Natural killer cell (primary cell): ENCODE measurements around the gene SLC25A20. TPM values are rescaled to one million over a fixed set of nuclear protein-coding genes. Genes with fewer than 3 reads are reported as not detected.
A peak's percentile ranks its signal among the peaks of the same experiment; 100 is the strongest.

Experiments used
- ATAC-seq, 3 donors: fragments of 150-1000 bp in 2 of 3; fragments of 200-7000 bp in 1 of 3; cut with Tn5 transposase; 1 replicate in 1 of 3; 2 replicates in 2 of 3; pipeline ENCODE4 v1.10.0; 2021; ENCODE audit warnings: mild to moderate bottlenecking in 2 of 3, moderate library complexity in 2 of 3
- DNase-seq, 2 donors: peaks; one replicate each; pipeline versions ENCODE4 v3.0.0 to v3.0.0-alpha.2; 2013 to 2021; ENCODE audit warnings: mixed read lengths in 1 of 2
- H3K27ac ChIP-seq: one replicate; pipeline ENCODE4 v1.5.1; 2013; ENCODE audit warnings: mild to moderate bottlenecking, low read length
- H3K27me3 ChIP-seq: one replicate; pipeline ENCODE4 v1.6.1; 2013; ENCODE audit warnings: low read length; ENCODE audit not compliant: control insufficient read depth, insufficient read depth
- H3K36me3 ChIP-seq: one replicate; pipeline ENCODE4 v1.6.1; 2013; ENCODE audit warnings: low read length; ENCODE audit not compliant: control insufficient read depth, insufficient read depth
- H3K4me1 ChIP-seq: one replicate; pipeline ENCODE4 v1.6.1; 2013; ENCODE audit warnings: low read length; ENCODE audit not compliant: control insufficient read depth, insufficient read depth
- H3K4me3 ChIP-seq: one replicate; pipeline ENCODE4 v1.5.1; 2013; ENCODE audit warnings: low read length
- H3K9me3 ChIP-seq: one replicate; pipeline ENCODE4 v1.6.1; 2013; ENCODE audit warnings: low read length; ENCODE audit not compliant: control insufficient read depth, insufficient read depth
- H3K27ac Mint-ChIP-seq, 2 donors: one replicate each; pipeline ENCODE4 v1.8.0; 2022; ENCODE audit warnings: mild to moderate bottlenecking in 2 of 2, mixed read lengths in 2 of 2, moderate library complexity in 1 of 2
- H3K27me3 Mint-ChIP-seq, 2 donors: one replicate each; pipeline ENCODE4 v1.8.0; 2022; ENCODE audit warnings: low read depth in 2 of 2, mixed read lengths in 2 of 2
- H3K36me3 Mint-ChIP-seq: one replicate; pipeline ENCODE4 v1.8.0; 2022; ENCODE audit warnings: mixed read lengths
- H3K4me1 Mint-ChIP-seq, 2 donors: one replicate each; pipeline ENCODE4 v1.8.0; 2022; ENCODE audit warnings: mixed read lengths in 2 of 2
- H3K4me3 Mint-ChIP-seq: one replicate; pipeline ENCODE4 v1.8.0; 2022; ENCODE audit warnings: mild to moderate bottlenecking, moderate library complexity, mixed read lengths
- H3K9me3 Mint-ChIP-seq, 2 donors: one replicate each; pipeline ENCODE4 v1.8.0; 2022; ENCODE audit warnings: mixed read lengths in 2 of 2
- CTCF ChIP-seq: fragments of 200-600 bp; IDR thresholded peaks from one replicate; pipeline ENCODE4 v1.8.0; 2022; ENCODE audit warnings: antibody characterized with exemption
- WGBS: methylation state at CpG from one replicate; pipeline ENCODE4 v1.1.7; 2013; ENCODE audit warnings: missing lambda C conversion rate; ENCODE audit not compliant: insufficient coverage; 5-methylcytosine and 5-hydroxymethylcytosine counted together
- intact Hi-C: fragments of 100-400 bp; cut with micrococcal nuclease; formaldehyde crosslinking; loops from one replicate; pipeline ENCODE4 v1.14.2; 2022
- total RNA-seq, 4 donors: library from RNA; stranded (reverse); fragments of 120-200 nt in 1 of 4; gene quantifications; one replicate each; pipeline versions ENCODE4 v1.2.3 to v1.2.4, GENCODE V29; 2013 to 2022

Gene SLC25A20
- total RNA-seq, 3 donors from 2014 or later (not counting 1 experiment from before 2014, with no cell fraction given), result 29.5 to 64.0 (median 48.3) TPM

- Mint-ChIP-seq H3K4me1 (peaks cover 16 to 19% of the 10 kb centered on the region in 2 donors), H3K9me3 (no peaks in the 10 kb centered on the region), H3K36me3 (no peaks in the 10 kb centered on the region), H3K27ac (no peak overlapping the region), H3K4me3 (no peak overlapping the region), H3K27me3 (no peaks in the 10 kb centered on the region)
- no peaks in the 10 kb centered on the region for H3K27me3 ChIP-seq
- ATAC-seq (no peak), DNase-seq (no peak)
- intact Hi-C loops, result no loop called here
- H3K4me3 ChIP-seq, result no peak overlapping the region
- H3K36me3 ChIP-seq, result peaks cover 3% of the 10 kb centered on the region
- H3K4me1 ChIP-seq, result peaks cover 17% of the 10 kb centered on the region
- no peaks in the 10 kb centered on the region for H3K9me3 ChIP-seq
- WGBS, result 100% methylated on average over 3 of the region's 3 CpGs
- no peak overlapping the region for H3K27ac ChIP-seq
- TF ChIP-seq CTCF, result no peak
These were observed 47.3 kb downstream of the SLC25A20 start for GRCh38 chr3:48851407-48851806.

GRCh38 chr3:48848816-48849515, 49.7 kb downstream of the SLC25A20 start:
- Mint-ChIP-seq H3K27ac (peak overlapping the region; percentile 98), H3K27me3 (no peaks in the 10 kb centered on the region), H3K4me1 (peaks cover 27 to 31% of the 10 kb centered on the region in 2 donors), H3K36me3 (no peaks in the 10 kb centered on the region), H3K4me3 (no peak overlapping the region), H3K9me3 (no peaks in the 10 kb centered on the region)
- Histone ChIP-seq H3K27me3 (no peaks in the 10 kb centered on the region), H3K4me1 (peaks cover 27% of the 10 kb centered on the region), H3K36me3 (no peaks in the 10 kb centered on the region), H3K4me3 (no peak overlapping the region), H3K9me3 (no peaks in the 10 kb centered on the region), H3K27ac (peak overlapping the region; percentile 79)
- DNase-seq (no peak), ATAC-seq (no peak)
- WGBS, result 97% methylated on average over 7 of the region's 8 CpGs
- intact Hi-C loops, result loop anchor here (5.0 kb wide), 2 partner anchors 48 to 68 kb away; partner anchors contain the start of genes ARIH2 and SLC25A20
- no peak for TF ChIP-seq CTCF

GRCh38 chr3:48847504-48848423, 50.9 kb downstream of the SLC25A20 start, which contains the start of gene PRKAR2A:
Gene PRKAR2A, minus strand, starts transcription at chr3:48847874. Its CDS starts 278 bp downstream, at chr3:48847596.
- no peaks in the 10 kb centered on the region for H3K36me3 ChIP-seq
- WGBS, result 3% methylated on average over 81 of the region's 81 CpGs
- H3K4me1 ChIP-seq, result peaks cover 27% of the 10 kb centered on the region
- Mint-ChIP-seq H3K4me1 (peaks cover 23 to 29% of the 10 kb centered on the region in 2 donors), H3K27ac (peak within 1 kb of the TSS; percentile 98), H3K36me3 (no peaks in the 10 kb centered on the region), H3K4me3 (peak within 1 kb of the TSS; percentile 91), H3K9me3 (no peaks in the 10 kb centered on the region), H3K27me3 (no peaks in the 10 kb centered on the region)
- H3K27ac ChIP-seq, result peak within 1 kb of the TSS; percentile 79
- peak within 1 kb of the TSS; percentile 86 for H3K4me3 ChIP-seq
- no peak for TF ChIP-seq CTCF
- no peaks in the 10 kb centered on the region for H3K9me3 ChIP-seq
- intact Hi-C loops, result loop anchor here (2.0 to 5.0 kb wide), 3 partner anchors 35 to 70 kb away; partner anchors contain the start of genes ARIH2 and SLC25A20
- ATAC-seq (peak; percentile 89 to 95 (median 89)), DNase-seq (peak; percentile 88 to 92)
- H3K27me3 ChIP-seq, result no peaks in the 10 kb centered on the region
